Body of pancreas (tissue), 4 donors: ENCODE measurements around the gene CA12.

Experiments
- POLR2A ChIP-seq, 3 donors: fragments of 450-650 bp; IDR thresholded peaks; one replicate each; pipeline ENCODE4 v1.6.1; 2016; ENCODE audit warnings: antibody characterized with exemption in 3 of 3, mild to moderate bottlenecking in 2 of 3
- TF ChIP-seq, protein P1 (sequence below), 7 experiments: fragments of 450-650 bp in 4 of 7; fragments of 200-600 bp in 3 of 7; sonication (generic) in 3 of 7; IDR thresholded peaks; one replicate each; pipeline ENCODE4 v1.5.1; 2016 to 2019; ENCODE audit warnings: antibody characterized with exemption in 7 of 7

DNA sequence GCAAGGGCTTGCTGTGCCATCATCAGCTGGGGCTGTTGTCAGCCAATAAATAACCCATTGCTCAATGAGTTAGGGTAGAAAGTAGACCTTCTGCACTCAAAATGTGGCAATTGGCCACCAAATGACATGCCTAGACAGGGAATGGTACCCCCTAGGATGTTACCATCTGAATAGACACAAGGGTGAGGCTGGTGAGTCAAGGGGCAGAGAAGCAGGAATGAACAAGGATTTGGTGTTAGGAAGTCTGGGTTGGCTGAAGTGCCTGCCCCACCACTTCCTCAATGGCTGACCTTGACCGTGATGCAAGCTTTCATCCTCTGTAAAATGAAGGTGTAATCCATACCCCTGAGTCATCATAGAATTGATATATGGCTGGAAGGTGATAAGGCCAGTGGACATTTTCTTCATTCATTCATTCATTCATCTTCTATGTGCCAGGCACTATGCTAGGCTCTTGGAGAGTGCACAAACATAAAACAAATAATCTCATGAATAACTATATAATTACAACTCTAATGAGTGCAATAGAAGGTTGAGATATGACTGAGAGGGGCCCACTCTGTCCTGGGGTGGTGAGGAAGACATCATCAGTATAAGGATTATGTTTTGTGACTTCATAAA lies 4.4 kb upstream of the CA12 start:
- TF ChIP-seq, protein P1, sequence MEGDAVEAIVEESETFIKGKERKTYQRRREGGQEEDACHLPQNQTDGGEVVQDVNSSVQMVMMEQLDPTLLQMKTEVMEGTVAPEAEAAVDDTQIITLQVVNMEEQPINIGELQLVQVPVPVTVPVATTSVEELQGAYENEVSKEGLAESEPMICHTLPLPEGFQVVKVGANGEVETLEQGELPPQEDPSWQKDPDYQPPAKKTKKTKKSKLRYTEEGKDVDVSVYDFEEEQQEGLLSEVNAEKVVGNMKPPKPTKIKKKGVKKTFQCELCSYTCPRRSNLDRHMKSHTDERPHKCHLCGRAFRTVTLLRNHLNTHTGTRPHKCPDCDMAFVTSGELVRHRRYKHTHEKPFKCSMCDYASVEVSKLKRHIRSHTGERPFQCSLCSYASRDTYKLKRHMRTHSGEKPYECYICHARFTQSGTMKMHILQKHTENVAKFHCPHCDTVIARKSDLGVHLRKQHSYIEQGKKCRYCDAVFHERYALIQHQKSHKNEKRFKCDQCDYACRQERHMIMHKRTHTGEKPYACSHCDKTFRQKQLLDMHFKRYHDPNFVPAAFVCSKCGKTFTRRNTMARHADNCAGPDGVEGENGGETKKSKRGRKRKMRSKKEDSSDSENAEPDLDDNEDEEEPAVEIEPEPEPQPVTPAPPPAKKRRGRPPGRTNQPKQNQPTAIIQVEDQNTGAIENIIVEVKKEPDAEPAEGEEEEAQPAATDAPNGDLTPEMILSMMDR (IDR thresholded peaks at IDR 0.05) = no peak
- no peak for TF ChIP-seq POLR2A (IDR thresholded peaks at IDR 0.05)
